Erythroblast (primary cell): ENCODE data around the gene CCHCR1.
"Not testable (repeated sequence)": the region's sequence is repeated elsewhere in the genome, so short reads cannot be mapped to it uniquely, and the experiment has no call there.

Source experiments
- DNase-seq, 2 experiments: peaks; one replicate each; lab custom pipeline; 2025; lab: John Stamatoyannopoulos, UW
- GATA1 ChIP-seq: IDR thresholded peaks from 2 replicates; pipeline ENCODE4 v1.6.1; 2011; ENCODE audit warnings: low read depth, mild to moderate bottlenecking, control low read depth, low read length, moderate library complexity
- POLR2A ChIP-seq: IDR thresholded peaks from 2 replicates; pipeline ENCODE4 v1.6.1; 2011; ENCODE audit warnings: mild to moderate bottlenecking, low read length

CCHCR1 gene, protein sequence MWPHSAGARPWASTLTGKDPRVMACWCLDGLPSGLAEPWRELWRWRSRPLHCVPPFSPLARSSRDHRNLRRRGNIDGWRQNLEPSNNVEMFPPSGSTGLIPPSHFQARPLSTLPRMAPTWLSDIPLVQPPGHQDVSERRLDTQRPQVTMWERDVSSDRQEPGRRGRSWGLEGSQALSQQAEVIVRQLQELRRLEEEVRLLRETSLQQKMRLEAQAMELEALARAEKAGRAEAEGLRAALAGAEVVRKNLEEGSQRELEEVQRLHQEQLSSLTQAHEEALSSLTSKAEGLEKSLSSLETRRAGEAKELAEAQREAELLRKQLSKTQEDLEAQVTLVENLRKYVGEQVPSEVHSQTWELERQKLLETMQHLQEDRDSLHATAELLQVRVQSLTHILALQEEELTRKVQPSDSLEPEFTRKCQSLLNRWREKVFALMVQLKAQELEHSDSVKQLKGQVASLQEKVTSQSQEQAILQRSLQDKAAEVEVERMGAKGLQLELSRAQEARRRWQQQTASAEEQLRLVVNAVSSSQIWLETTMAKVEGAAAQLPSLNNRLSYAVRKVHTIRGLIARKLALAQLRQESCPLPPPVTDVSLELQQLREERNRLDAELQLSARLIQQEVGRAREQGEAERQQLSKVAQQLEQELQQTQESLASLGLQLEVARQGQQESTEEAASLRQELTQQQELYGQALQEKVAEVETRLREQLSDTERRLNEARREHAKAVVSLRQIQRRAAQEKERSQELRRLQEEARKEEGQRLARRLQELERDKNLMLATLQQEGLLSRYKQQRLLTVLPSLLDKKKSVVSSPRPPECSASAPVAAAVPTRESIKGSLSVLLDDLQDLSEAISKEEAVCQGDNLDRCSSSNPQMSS

GRCh38 chr6:31157513-31158139 is at the start of gene CCHCR1:
Gene CCHCR1 (minus strand): TSS chr6:31157802. CDS start chr6:31157600, 202 bp downstream.
- peak in 1 of 2 experiments; percentile 45 for DNase-seq
- TF ChIP-seq POLR2A (no peak), GATA1 (no peak)

DNA sequence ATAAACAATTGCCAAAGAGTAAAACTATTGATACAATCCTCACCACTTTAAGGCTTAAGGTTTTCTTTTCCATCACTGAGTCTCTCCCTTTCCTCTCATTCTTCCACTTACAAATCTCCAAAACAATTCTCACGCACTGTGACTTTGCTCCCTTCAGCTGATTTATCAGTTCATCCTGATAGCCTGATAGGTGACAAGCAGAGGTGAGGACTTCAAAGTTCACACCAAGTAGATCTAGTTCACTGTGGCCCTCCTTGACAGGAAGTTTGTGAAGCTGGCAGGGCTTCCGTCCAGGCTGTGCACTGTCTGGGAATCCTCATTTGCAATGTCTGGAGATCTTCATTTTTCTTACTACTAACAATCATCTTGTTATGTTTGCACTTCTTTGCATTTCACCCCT is 48.0 kb upstream of the CCHCR1 start:
- TF ChIP-seq POLR2A, result no peak
- no peak for TF ChIP-seq GATA1
- DNase-seq, result peak in 1 of 2 experiments; percentile 36

DNA sequence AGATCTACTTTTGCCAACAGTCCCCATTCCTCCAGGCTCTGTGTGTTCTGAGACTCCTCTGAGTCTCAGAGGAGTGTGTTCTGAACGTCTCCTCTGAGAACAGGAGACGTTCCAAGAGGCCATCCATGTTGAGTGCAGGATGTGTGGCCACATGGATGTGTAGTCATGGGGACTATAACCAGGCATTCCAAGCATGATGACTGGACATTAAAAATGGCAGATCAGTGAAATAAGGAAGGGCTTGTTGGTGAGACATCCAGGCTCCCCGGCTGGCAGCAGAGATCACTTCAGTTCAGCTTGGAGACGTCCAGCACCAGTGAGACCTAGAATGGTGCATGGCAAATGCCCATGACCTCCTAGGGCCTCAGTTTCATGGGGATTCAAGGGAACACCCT is 47.1 kb upstream of the CCHCR1 start:
- TF ChIP-seq GATA1, result no peak
- no peak for DNase-seq

GRCh38 chr6:31203345-31203979 is 45.9 kb upstream of the CCHCR1 start:
- DNase-seq, result peak; percentile 85 to 91
- TF ChIP-seq POLR2A (peak; percentile 43), GATA1 (no peak)

- TF ChIP-seq POLR2A, result no peak
- TF ChIP-seq GATA1, result no peak
- peak; percentile 20 to 56 for DNase-seq
These were observed 44.9 kb upstream of the CCHCR1 start for GRCh38 chr6:31202259-31203166.

DNA sequence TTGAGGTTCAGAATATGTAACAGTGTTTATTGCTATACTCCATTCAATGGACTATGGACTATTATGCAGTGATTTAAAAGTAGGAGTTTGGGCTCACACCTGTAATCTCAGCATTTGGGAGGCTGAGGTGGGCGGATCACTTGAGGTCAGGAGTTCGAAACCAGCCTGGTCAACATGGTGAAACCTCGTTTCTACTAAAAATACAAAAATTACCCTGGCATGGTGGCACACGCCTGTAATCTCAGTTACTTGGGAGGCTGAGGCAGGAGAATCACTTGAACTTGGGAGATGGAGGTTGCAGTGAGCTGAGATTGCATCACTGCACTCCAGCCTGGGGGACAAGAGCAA is 41.5 kb upstream of the CCHCR1 start:
- DNase-seq, result not testable (repeated sequence)

GRCh38 chr6:31197559-31198305 is 40.1 kb upstream of the CCHCR1 start:
- TF ChIP-seq GATA1 (no peak), POLR2A (peak; percentile 88)
- DNase-seq, result peak; percentile 97

DNA sequence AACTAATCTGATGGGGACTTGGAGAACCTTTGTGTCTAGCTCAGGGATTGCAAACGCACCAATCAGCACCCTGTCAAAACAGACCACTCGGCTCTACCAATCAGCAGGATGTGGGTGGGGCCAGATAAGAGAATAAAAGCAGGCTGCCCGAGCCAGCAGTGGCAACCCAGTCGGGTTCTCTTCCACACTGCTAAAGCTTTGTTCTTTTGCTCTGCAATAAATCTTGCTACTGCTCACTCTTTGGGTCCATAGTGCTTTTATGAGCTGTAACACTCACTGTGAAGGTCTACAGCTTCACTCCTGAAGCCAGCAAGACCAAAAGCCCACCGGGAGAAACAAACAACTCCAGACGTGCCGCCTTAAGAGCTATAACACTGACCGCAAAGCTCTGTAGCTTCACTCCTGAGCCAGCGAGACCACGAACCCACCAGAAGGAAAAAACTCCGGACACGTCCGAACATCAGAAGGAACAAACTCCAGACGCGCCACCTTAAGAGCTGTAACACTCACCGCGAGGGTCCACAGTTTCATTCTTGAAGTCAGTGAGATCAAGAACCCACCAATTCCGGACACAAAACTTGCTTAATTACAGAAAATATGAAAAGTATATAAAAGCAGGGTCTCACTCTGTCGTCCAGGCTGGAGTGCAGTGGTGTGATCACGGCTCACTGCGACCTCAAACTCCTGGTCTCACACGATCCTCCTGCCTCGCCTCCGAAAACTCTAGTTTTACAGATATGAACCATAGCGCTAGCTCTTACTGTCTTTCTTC is 38.8 kb upstream of the CCHCR1 start:
- not testable (repeated sequence) for DNase-seq

GRCh38 chr6:31195308-31195979 is 37.8 kb upstream of the CCHCR1 start:
- not testable (repeated sequence) for DNase-seq

GRCh38 chr6:31194061-31194834 is 36.6 kb upstream of the CCHCR1 start:
- DNase-seq, result no peak
- TF ChIP-seq GATA1 (no peak), POLR2A (no peak)
